ENCODE measurements around the gene BMI1.

The BMI1 gene

GRCh38 chr10:22319547-22319979 lies 1.3 kb upstream of the BMI1 start:
- in situ Hi-C loops (cut with HindIII; ENCODE audit: low sequenced_read_pairs) = no loop called here

- in situ Hi-C loops (cut with HindIII; ENCODE audit: low sequenced_read_pairs) = no loop called here
Measured at GRCh38 chr10:22319980-22320558, 830 bp upstream of the BMI1 start.

- in situ Hi-C loops (cut with HindIII; ENCODE audit: low sequenced_read_pairs) = no loop called here
Measured at GRCh38 chr10:22321156-22321923, 441 bp downstream of the BMI1 start.

GRCh38 chr10:22321924-22322640 lies 1.2 kb downstream of the BMI1 start:
- in situ Hi-C loops (cut with HindIII; ENCODE audit: low sequenced_read_pairs) = no loop called here

GRCh38 chr10:22322641-22323160 lies 1.8 kb downstream of the BMI1 start:
- in situ Hi-C loops (cut with HindIII; ENCODE audit: low sequenced_read_pairs) = no loop called here

GRCh38 chr10:22323538-22324305 lies 2.8 kb downstream of the BMI1 start:
- in situ Hi-C loops (cut with HindIII; ENCODE audit: low sequenced_read_pairs) = no loop called here

GRCh38 chr10:22324413-22324812 lies 3.5 kb downstream of the BMI1 start:
- in situ Hi-C loops (cut with HindIII; ENCODE audit: low sequenced_read_pairs) = no loop called here

- in situ Hi-C loops (cut with HindIII; ENCODE audit: low sequenced_read_pairs) = no loop called here
Measured at GRCh38 chr10:22324893-22325271, 4.0 kb downstream of the BMI1 start.

- in situ Hi-C loops (cut with HindIII; ENCODE audit: low sequenced_read_pairs) = no loop called here
Measured at GRCh38 chr10:22325272-22326144, 4.6 kb downstream of the BMI1 start.

- in situ Hi-C loops (cut with HindIII; ENCODE audit: low sequenced_read_pairs) = no loop called here
Measured at GRCh38 chr10:22326145-22326702, 5.3 kb downstream of the BMI1 start.

GRCh38 chr10:22329150-22329549 lies 8.3 kb downstream of the BMI1 start:
- in situ Hi-C loops (cut with HindIII; ENCODE audit: low sequenced_read_pairs) = no loop called here

GRCh38 chr10:22332116-22332692 lies 11.3 kb downstream of the BMI1 start:
- in situ Hi-C loops (cut with HindIII; ENCODE audit: low sequenced_read_pairs) = no loop called here

GRCh38 chr10:22333167-22333974 lies 12.5 kb downstream of the BMI1 start:
- in situ Hi-C loops (cut with HindIII; ENCODE audit: low sequenced_read_pairs) = no loop called here

GRCh38 chr10:22333975-22334282 lies 13.0 kb downstream of the BMI1 start:
- in situ Hi-C loops (cut with HindIII; ENCODE audit: low sequenced_read_pairs) = no loop called here

- in situ Hi-C loops (cut with HindIII; ENCODE audit: low sequenced_read_pairs) = no loop called here
Measured at GRCh38 chr10:22334414-22335172, 13.7 kb downstream of the BMI1 start.

GRCh38 chr10:22335173-22335933 lies 14.5 kb downstream of the BMI1 start:
- in situ Hi-C loops (cut with HindIII; ENCODE audit: low sequenced_read_pairs) = no loop called here

GRCh38 chr10:22338185-22338900 lies 17.4 kb downstream of the BMI1 start:
- in situ Hi-C loops (cut with HindIII; ENCODE audit: low sequenced_read_pairs) = no loop called here

Data from DLD1 (cell line).